Upper lobe of right lung (tissue), 1 donor: Measurements from ENCODE around the gene CARD19. TPM values are rescaled to one million over a fixed set of nuclear protein-coding genes. Genes with fewer than 3 reads are reported as not detected.
"Not testable (repeated sequence)": the region's sequence is repeated elsewhere in the genome, so short reads cannot be mapped to it uniquely, and the experiment has no call there.

ENCODE experiments used
- ATAC-seq: fragments of 200-7000 bp; cut with Tn5 transposase; one replicate; pipeline ENCODE4 v1.9.1; 2020; ENCODE audit warnings: mild to moderate bottlenecking, moderate library complexity
- DNase-seq: peaks from one replicate; pipeline ENCODE4 v3.0.0-alpha.2; 2020
- H3K27ac ChIP-seq: fragments of 200-600 bp; one replicate; pipeline ENCODE4 v1.8.0; 2022
- H3K27me3 ChIP-seq: fragments of 200-600 bp; one replicate; pipeline ENCODE4 v1.8.0; 2022; ENCODE audit warnings: mild to moderate bottlenecking
- H3K36me3 ChIP-seq: fragments of 200-600 bp; one replicate; pipeline ENCODE4 v1.8.0; 2022
- H3K4me1 ChIP-seq: fragments of 200-600 bp; one replicate; pipeline ENCODE4 v1.8.0; 2022
- H3K4me3 ChIP-seq: fragments of 200-600 bp; one replicate; pipeline ENCODE4 v1.8.0; 2022; ENCODE audit warnings: mild to moderate bottlenecking
- H3K9me3 ChIP-seq: fragments of 200-600 bp; one replicate; pipeline ENCODE4 v1.8.0; 2022
- CTCF ChIP-seq: fragments of 200-600 bp; IDR thresholded peaks from one replicate; pipeline ENCODE4 v1.8.0; 2022; ENCODE audit warnings: antibody characterized with exemption
- intact Hi-C: fragments of 100-400 bp; cut with DNase I; formaldehyde crosslinking; loops from one replicate; pipeline ENCODE4 v1.11.0; 2022
- total RNA-seq: library from RNA; stranded (reverse); fragmentation: NEBNext Ultra II Directional; extraction: Animal tissue kit (Norgen Biotek cat#: 25700); gene quantifications from one replicate; pipeline ENCODE4 v1.2.1, GENCODE V29; 2021
- donor health status: DM: no; HTN: yes; CAD: no; lungs with severe emphysema.

CARD19 gene
- total RNA-seq, 1 donor from 2014 or later = 31.8 TPM

DNA sequence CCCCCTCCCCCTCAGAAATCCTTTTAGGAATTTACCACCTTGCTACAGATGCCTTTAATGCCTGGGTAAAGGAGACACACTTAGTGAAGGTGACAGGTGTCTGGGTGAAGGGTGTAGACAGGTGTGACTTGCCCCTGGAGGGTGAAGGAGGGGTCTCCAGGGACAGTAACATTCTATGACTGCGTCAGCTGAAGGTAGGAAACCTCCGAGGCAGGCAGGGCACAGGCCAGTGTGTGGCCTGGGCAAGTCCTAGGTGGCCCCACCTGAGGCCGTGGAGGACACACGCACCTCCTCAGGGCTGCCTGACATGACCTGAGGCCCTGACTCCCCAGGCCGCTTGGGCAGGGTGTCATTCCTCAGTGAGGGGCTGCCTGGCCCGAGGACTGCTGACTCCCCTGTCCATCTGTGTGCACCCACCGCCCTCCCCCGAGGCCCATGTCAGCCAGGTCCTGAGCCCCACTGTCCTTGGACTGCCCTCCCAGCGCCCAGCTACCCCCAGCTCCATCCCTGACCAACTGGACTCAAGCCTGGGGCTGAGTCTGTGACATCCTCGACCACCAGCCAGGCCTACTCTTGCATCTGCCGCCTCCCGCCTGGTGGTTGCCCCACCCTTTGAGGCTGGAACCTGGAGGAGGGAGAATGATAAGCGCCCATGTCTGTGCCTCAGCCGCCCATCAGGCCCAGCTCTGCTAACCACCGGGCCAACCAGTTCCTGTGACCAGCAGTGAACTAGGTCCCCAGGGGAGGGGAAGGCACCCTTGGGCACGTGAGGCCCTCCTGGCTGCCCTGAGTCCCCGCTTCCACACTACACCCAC is 18.4 kb downstream of the CARD19 start:
- ATAC-seq (no peak), DNase-seq (peak; percentile 67)
- TF ChIP-seq CTCF = no peak
- intact Hi-C loops = no loop called here
- Histone ChIP-seq H3K4me1 (peaks cover 13% of the 10 kb centered on the region), H3K27me3 (no peaks in the 10 kb centered on the region), H3K9me3 (no peaks in the 10 kb centered on the region), H3K27ac (no peak overlapping the region), H3K4me3 (no peak overlapping the region), H3K36me3 (peaks cover 19% of the 10 kb centered on the region)

DNA sequence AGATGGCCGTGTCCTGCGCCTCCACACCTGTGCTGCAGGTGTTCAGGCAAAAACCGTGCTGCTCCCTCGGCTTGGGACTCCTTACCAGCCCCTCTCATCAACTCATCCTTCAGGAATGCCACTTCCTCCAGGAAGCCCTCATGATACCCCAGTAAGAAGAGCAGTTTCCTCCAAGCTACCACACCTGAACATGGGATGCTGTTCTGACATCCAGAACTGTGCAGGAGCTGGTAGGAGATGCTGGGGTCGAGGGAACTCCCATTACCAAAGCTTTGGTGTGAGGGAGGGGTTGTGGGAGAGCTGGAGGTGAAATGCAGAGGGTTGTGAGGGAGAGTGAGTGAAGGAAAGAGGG is 18.9 kb downstream of the CARD19 start:
- Histone ChIP-seq H3K4me3 (no peak overlapping the region), H3K36me3 (peaks cover 19% of the 10 kb centered on the region), H3K4me1 (peaks cover 19% of the 10 kb centered on the region), H3K27ac (no peak overlapping the region), H3K27me3 (no peaks in the 10 kb centered on the region), H3K9me3 (no peaks in the 10 kb centered on the region)
- intact Hi-C loops = no loop called here
- TF ChIP-seq CTCF = no peak
- DNase-seq = no peak
- no peak for ATAC-seq

DNA sequence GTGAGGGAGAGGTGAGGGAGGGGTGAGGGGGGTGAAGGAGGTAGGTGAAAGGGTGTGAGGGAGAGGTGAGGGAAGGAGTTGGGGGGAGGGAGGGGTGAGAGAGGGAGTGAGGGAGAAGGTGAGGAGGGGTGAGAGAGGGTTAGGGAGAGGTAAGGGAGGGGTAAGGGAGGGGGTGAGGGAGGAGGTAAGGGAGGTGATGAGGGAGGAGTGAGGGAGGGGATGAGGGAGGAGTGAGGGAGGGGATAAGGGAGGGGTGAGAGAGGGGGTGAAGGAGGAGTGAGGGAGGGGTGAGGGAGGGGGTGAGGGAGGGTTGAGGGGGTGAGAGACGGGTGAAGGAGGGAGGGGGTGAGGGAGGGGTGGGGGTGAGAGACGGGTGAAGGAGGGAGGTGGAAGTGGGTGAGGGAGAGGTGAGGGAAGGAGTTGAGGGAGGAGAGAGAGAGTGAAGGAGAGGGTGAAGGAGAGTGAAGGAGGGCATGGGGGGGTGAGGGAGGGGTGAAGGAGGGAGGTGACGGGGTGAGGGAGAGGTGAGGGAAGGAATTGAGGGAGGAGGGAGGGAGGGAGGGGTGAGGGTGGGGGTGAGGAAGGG is 19.6 kb downstream of the CARD19 start:
- H3K4me1 ChIP-seq = peaks cover 25% of the 10 kb centered on the region

GRCh38 chr9:93116072-93116961 is 20.3 kb downstream of the CARD19 start:
- H3K36me3 ChIP-seq = peaks cover 8% of the 10 kb centered on the region
- no peaks in the 10 kb centered on the region for H3K9me3 ChIP-seq
- H3K27me3 ChIP-seq = no peaks in the 10 kb centered on the region
- no peak overlapping the region for H3K4me3 ChIP-seq
- TF ChIP-seq CTCF = no peak
- H3K4me1 ChIP-seq = peaks cover 25% of the 10 kb centered on the region
- peak overlapping the region; percentile 78 for H3K27ac ChIP-seq
- DNase-seq (peak; percentile 88), ATAC-seq (peak; percentile 72)
- intact Hi-C loops = no loop called here

More for the DNA sequence above, 19.6 kb downstream of the CARD19 start:
- Histone ChIP-seq H3K27me3 (no peaks in the 10 kb centered on the region), H3K4me3 (no peak overlapping the region), H3K36me3 (peaks cover 15% of the 10 kb centered on the region), H3K9me3 (no peaks in the 10 kb centered on the region), H3K27ac (no peak overlapping the region)
- peak; percentile 21 for DNase-seq
- no peak for TF ChIP-seq CTCF
- ATAC-seq = no peak
- intact Hi-C loops = no loop called here

DNA sequence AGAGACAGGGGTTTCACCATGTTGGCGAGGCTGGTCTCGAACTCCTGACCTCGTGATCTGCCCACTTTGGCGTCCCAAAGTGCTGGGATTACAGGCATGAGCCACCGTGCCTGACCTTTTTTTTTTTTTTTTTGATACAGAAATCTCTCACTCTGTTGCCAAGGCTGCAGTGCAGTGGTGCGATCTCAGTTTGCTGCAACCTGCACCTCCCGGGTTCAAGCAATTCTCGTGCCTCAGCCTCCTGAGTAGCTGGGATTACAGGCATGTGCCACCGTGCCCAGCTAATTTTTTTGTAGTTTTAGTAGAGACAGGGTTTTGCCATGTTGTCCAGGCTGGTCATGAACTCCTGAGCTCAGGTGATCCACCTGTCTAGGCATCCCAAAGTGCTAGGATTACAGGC is 21.5 kb downstream of the CARD19 start:
- peaks cover 25% of the 10 kb centered on the region for H3K4me1 ChIP-seq
- DNase-seq = peak; percentile 28
- H3K27ac ChIP-seq, H3K36me3 ChIP-seq, H3K4me3 ChIP-seq, ATAC-seq, intact Hi-C loops, H3K27me3 ChIP-seq, H3K9me3 ChIP-seq: not testable (repeated sequence)
